ENCODE measurements around the gene AMZ2. TPM values are rescaled to one million over a fixed set of nuclear protein-coding genes. Genes with fewer than 3 reads are reported as not detected.
A peak's percentile ranks its signal among the peaks of the same experiment; 100 is the strongest.

AMZ2 gene
- total and polyA plus RNA-seq, 7 donors: 31.1 to 121 (median 75.3) TPM

GRCh38 chr17:68292689-68293040 lies 44.8 kb downstream of the AMZ2 start:
- H3K4me3 ChIP-seq: peak overlapping the region; percentile 92

GRCh38 chr17:68293490-68294195 lies 45.8 kb downstream of the AMZ2 start:
- H3K4me3 ChIP-seq: no peak overlapping the region
- H3K9me3 ChIP-seq: no peaks in the 10 kb centered on the region
- no peaks in the 10 kb centered on the region for H3K36me3 ChIP-seq (ENCODE audit: insufficient read depth in 1 of 2, low read depth in 1 of 2)
- DNase-seq: no peak
- WGBS, 3 donors: 96 to 99% (median 96%) methylated on average over 6 of the region's 6 CpGs
- TF ChIP-seq, protein P1, sequence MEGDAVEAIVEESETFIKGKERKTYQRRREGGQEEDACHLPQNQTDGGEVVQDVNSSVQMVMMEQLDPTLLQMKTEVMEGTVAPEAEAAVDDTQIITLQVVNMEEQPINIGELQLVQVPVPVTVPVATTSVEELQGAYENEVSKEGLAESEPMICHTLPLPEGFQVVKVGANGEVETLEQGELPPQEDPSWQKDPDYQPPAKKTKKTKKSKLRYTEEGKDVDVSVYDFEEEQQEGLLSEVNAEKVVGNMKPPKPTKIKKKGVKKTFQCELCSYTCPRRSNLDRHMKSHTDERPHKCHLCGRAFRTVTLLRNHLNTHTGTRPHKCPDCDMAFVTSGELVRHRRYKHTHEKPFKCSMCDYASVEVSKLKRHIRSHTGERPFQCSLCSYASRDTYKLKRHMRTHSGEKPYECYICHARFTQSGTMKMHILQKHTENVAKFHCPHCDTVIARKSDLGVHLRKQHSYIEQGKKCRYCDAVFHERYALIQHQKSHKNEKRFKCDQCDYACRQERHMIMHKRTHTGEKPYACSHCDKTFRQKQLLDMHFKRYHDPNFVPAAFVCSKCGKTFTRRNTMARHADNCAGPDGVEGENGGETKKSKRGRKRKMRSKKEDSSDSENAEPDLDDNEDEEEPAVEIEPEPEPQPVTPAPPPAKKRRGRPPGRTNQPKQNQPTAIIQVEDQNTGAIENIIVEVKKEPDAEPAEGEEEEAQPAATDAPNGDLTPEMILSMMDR (IDR thresholded peaks at IDR 0.05): no peak
- no peaks in the 10 kb centered on the region for H3K27me3 ChIP-seq (ENCODE audit: insufficient read depth in 3 of 3, low read length in 2 of 3)
- H3K4me1 ChIP-seq: peaks cover 28% of the 10 kb centered on the region
- H3K27ac ChIP-seq: no peak overlapping the region
- intact Hi-C loops (cut with DNase I): no loop called here
- ATAC-seq: no peak

More at GRCh38 chr17:68292689-68293040, 44.8 kb downstream of the AMZ2 start:
- Histone ChIP-seq H3K27me3 (ENCODE audit: insufficient read depth in 3 of 3, low read length in 2 of 3) (no peaks in the 10 kb centered on the region), H3K9me3 (no peaks in the 10 kb centered on the region), H3K27ac (peak overlapping the region; percentile 90), H3K4me1 (peaks cover 28% of the 10 kb centered on the region), H3K36me3 (ENCODE audit: insufficient read depth in 1 of 2, low read depth in 1 of 2) (no peaks in the 10 kb centered on the region)
- WGBS, 3 donors: 54 to 66% (median 56%) methylated on average over 9 of the region's 9 CpGs
- intact Hi-C loops (cut with DNase I): no loop called here
- DNase-seq (no peak), ATAC-seq (peak in 1 of 4 donors; percentile 1)
- TF ChIP-seq, protein P1 (IDR thresholded peaks at IDR 0.05): no peak

- H3K4me1 ChIP-seq: peaks cover 28% of the 10 kb centered on the region
- no peaks in the 10 kb centered on the region for H3K27me3 ChIP-seq (ENCODE audit: insufficient read depth in 3 of 3, low read length in 2 of 3)
- 75 to 83% (median 82%) methylated on average over 3 of the region's 3 CpGs for WGBS, 3 donors
- no peak overlapping the region for H3K27ac ChIP-seq
- no peak for ATAC-seq
- DNase-seq: no peak
- no peaks in the 10 kb centered on the region for H3K36me3 ChIP-seq (ENCODE audit: insufficient read depth in 1 of 2, low read depth in 1 of 2)
- intact Hi-C loops (cut with DNase I): no loop called here
- TF ChIP-seq, protein P1 (IDR thresholded peaks at IDR 0.05): no peak
- no peak overlapping the region for H3K4me3 ChIP-seq
- H3K9me3 ChIP-seq: no peaks in the 10 kb centered on the region
Measured at GRCh38 chr17:68294196-68294555, 46.3 kb downstream of the AMZ2 start.

GRCh38 chr17:68294617-68295016 lies 46.8 kb downstream of the AMZ2 start:
- intact Hi-C loops (cut with DNase I): no loop called here
- TF ChIP-seq, protein P1 (IDR thresholded peaks at IDR 0.05): no peak
- ATAC-seq (no peak), DNase-seq (no peak)
- Histone ChIP-seq H3K4me1 (peaks cover 28% of the 10 kb centered on the region), H3K27ac (no peak overlapping the region), H3K4me3 (no peak overlapping the region), H3K9me3 (no peaks in the 10 kb centered on the region), H3K36me3 (ENCODE audit: insufficient read depth in 1 of 2, low read depth in 1 of 2) (no peaks in the 10 kb centered on the region), H3K27me3 (ENCODE audit: insufficient read depth in 3 of 3, low read length in 2 of 3) (no peaks in the 10 kb centered on the region)
- 89 to 92% (median 91%) methylated on average over 4 of the region's 4 CpGs for WGBS, 3 donors

DNA sequence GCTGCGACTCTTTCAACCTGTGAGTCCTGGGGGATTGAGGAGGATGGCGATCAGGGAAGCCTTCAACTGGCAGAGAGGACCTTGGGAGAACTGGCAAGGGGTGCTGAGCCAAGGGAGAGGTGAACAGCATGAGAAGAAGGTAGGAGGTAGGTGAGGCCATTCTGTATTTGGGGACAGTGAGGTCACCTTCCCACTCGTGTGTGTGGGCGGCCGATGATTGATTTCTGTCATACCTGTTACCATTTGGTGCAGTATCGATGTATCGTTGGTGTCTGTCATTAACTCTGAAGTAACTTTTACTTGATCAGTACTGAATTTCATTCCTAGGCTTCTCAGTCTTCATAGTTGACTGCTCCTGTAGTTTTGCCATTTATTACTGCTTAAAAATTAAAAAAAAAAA lies 47.2 kb downstream of the AMZ2 start:
- intact Hi-C loops (cut with DNase I): no loop called here
- no peak overlapping the region for H3K4me3 ChIP-seq
- no peaks in the 10 kb centered on the region for H3K9me3 ChIP-seq
- H3K27ac ChIP-seq: no peak overlapping the region
- ATAC-seq (no peak), DNase-seq (no peak)
- 85 to 93% (median 86%) methylated on average over 7 of the region's 7 CpGs for WGBS, 3 donors
- no peaks in the 10 kb centered on the region for H3K27me3 ChIP-seq (ENCODE audit: insufficient read depth in 3 of 3, low read length in 2 of 3)
- TF ChIP-seq, protein P1 (IDR thresholded peaks at IDR 0.05): no peak
- no peaks in the 10 kb centered on the region for H3K36me3 ChIP-seq (ENCODE audit: insufficient read depth in 1 of 2, low read depth in 1 of 2)
- H3K4me1 ChIP-seq: peaks cover 28% of the 10 kb centered on the region
